HCT116 (cell line): ENCODE measurements around the gene LEKR1.

Experiments
- CEBPB ChIP-seq: IDR thresholded peaks from 2 replicates; pipeline ENCODE4 v1.6.1; 2012; ENCODE audit warnings: low read depth
- CTCF ChIP-seq, 3 experiments: fragments of 200-600 bp in 1 of 3; sonication (generic) in 1 of 3; IDR thresholded peaks in 2 of 3; conservative IDR thresholded peaks in 1 of 3; 2 replicates each; pipeline ENCODE4 v1.5.1; 2012 to 2017; ENCODE audit warnings: low read depth in 2 of 3, low read length in 2 of 3, antibody characterized with exemption in 1 of 3, borderline replicate concordance in 1 of 3, control low read depth in 1 of 3, mild to moderate bottlenecking in 1 of 3, mixed read lengths in 1 of 3, mixed run types in 1 of 3, moderate library complexity in 1 of 3; ENCODE audit not compliant: insufficient read depth in 1 of 3
- EZH2 ChIP-seq: fragments of 200-600 bp; sonication (generic); IDR thresholded peaks from 2 replicates; pipeline ENCODE4 v1.6.1; 2017; ENCODE audit warnings: antibody characterized with exemption, mixed run types
- EZH2phosphoT487 ChIP-seq: fragments of 200-600 bp; IDR thresholded peaks from 2 replicates; pipeline ENCODE4 v1.6.1; 2018; ENCODE audit warnings: antibody characterized with exemption, borderline replicate concordance
- JUND ChIP-seq: IDR thresholded peaks from 2 replicates; pipeline ENCODE4 v1.6.1; 2012
- MAX ChIP-seq: IDR thresholded peaks from 2 replicates; pipeline ENCODE4 v1.6.1; 2012
- POLR2A ChIP-seq: IDR thresholded peaks from 2 replicates; pipeline ENCODE4 v1.7.0; 2011; ENCODE audit warnings: borderline replicate concordance; ENCODE audit not compliant: insufficient read depth, insufficient read length; ENCODE audit errors: extremely low read depth
- POLR2AphosphoS5 ChIP-seq: IDR thresholded peaks from 2 replicates; pipeline ENCODE4 v1.6.1; 2011; ENCODE audit warnings: mild to moderate bottlenecking, low read depth, low read length, moderate library complexity
- RAD21 ChIP-seq: IDR thresholded peaks from 2 replicates; pipeline ENCODE4 v1.6.1; 2012; ENCODE audit warnings: low read depth, mild to moderate bottlenecking
- REST ChIP-seq: IDR thresholded peaks from 2 replicates; pipeline ENCODE4 v1.6.1; 2012; ENCODE audit warnings: low read depth
- SP1 ChIP-seq: IDR thresholded peaks from 2 replicates; pipeline ENCODE4 v1.6.1; 2012; ENCODE audit warnings: low read depth
- YY1 ChIP-seq: IDR thresholded peaks from 2 replicates; pipeline ENCODE4 v1.6.1; 2011; ENCODE audit warnings: low read length, low read depth, moderate library complexity, mild to moderate bottlenecking; ENCODE audit not compliant: insufficient replicate concordance; ENCODE audit errors: extremely low read depth

GRCh38 chr3:157083824-157084223 lies 257.7 kb downstream of the LEKR1 start:
- TF ChIP-seq POLR2A (no peak), CTCF (IDR thresholded peaks at IDR 0.05 in 2 of 3, conservative IDR thresholded peaks at IDR 0.05 in 1 of 3; ENCODE audit: borderline replicate concordance in 1 of 3, insufficient read depth in 1 of 3, low read depth in 2 of 3, low read length in 2 of 3) (no peak), POLR2AphosphoS5 (no peak), RAD21 (no peak), SP1 (no peak), REST (no peak), EZH2phosphoT487 (no peak), CEBPB (no peak), MAX (no peak), YY1 (no peak), JUND (no peak), EZH2 (no peak)
